Tibial nerve (tissue), 4 donors: Measurements from ENCODE around the gene TTLL8. TPM values are rescaled to one million over a fixed set of nuclear protein-coding genes. Genes with fewer than 3 reads are reported as not detected.

Source experiments
- DNase-seq, 2 donors: peaks; one replicate each; pipeline ENCODE4 v3.0.0-alpha.2; 2019; ENCODE audit warnings: low spot score in 2 of 2
- H3K27ac ChIP-seq, 4 donors: fragments of 200-600 bp; sonication (generic) in 3 of 4; one replicate each; pipeline ENCODE4 v1.5.1; 2017 to 2019; ENCODE audit warnings: mild to moderate bottlenecking in 1 of 4
- H3K27me3 ChIP-seq, 2 donors: fragments of 200-600 bp; sonication (generic) in 1 of 2; one replicate each; pipeline versions ENCODE4 v1.5.1 to v1.6.0; 2017 to 2019
- H3K36me3 ChIP-seq, 3 donors: fragments of 200-600 bp; sonication (generic); one replicate each; pipeline ENCODE4 v1.5.1; 2018 to 2019
- H3K4me1 ChIP-seq, 4 donors: fragments of 200-600 bp; sonication (generic) in 3 of 4; one replicate each; pipeline ENCODE4 v1.5.1; 2017 to 2019
- H3K4me3 ChIP-seq, 4 donors: fragments of 200-600 bp; sonication (generic) in 3 of 4; one replicate each; pipeline ENCODE4 v1.5.1; 2017 to 2019; ENCODE audit warnings: mild to moderate bottlenecking in 1 of 4, moderate library complexity in 1 of 4
- H3K9me3 ChIP-seq, 4 donors: fragments of 200-600 bp; sonication (generic) in 3 of 4; one replicate each; pipeline ENCODE4 v1.5.1; 2017 to 2019
- CTCF ChIP-seq, 5 experiments: fragments of 200-600 bp in 3 of 5; fragments of 450-650 bp in 2 of 5; sonication (generic) in 3 of 5; IDR thresholded peaks; one replicate each; pipeline ENCODE4 v1.5.1; 2016 to 2019; ENCODE audit warnings: antibody characterized with exemption in 5 of 5, mild to moderate bottlenecking in 3 of 5, moderate library complexity in 2 of 5
- EP300 ChIP-seq, 2 donors: sonication (generic); formaldehyde crosslinking; IDR thresholded peaks; one replicate each; pipeline ENCODE4 v1.6.1; 2017; ENCODE audit warnings: antibody characterized with exemption in 2 of 2, mild to moderate bottlenecking in 1 of 2
- POLR2A ChIP-seq, 2 donors: fragments of 450-650 bp; IDR thresholded peaks; one replicate each; pipeline ENCODE4 v1.6.1; 2017; ENCODE audit warnings: antibody characterized with exemption in 2 of 2, mild to moderate bottlenecking in 2 of 2, moderate library complexity in 2 of 2
- WGBS, 2 donors: methylation state at CpG; one replicate each; pipeline ENCODE4 v1.1.5; 2018; 5-methylcytosine and 5-hydroxymethylcytosine counted together
- total RNA-seq, 4 donors: library from RNA; depleted of rRNA; stranded (reverse); fragments of >200 nt; gene quantifications; one replicate each; pipeline ENCODE4 v1.1.0, GENCODE V29; 2016

TTLL8 gene
- total RNA-seq, 4 donors from 2014 or later: not detected

GRCh38 chr22:50082961-50083461 lies 24.9 kb upstream of the TTLL8 start:
- no peak for DNase-seq

GRCh38 chr22:50082197-50082715 lies 24.2 kb upstream of the TTLL8 start:
- no peak for DNase-seq
- TF ChIP-seq EP300 (IDR thresholded peaks at IDR 0.05): no peak
- no peak for TF ChIP-seq POLR2A (IDR thresholded peaks at IDR 0.05)
- TF ChIP-seq CTCF (IDR thresholded peaks at IDR 0.05): no peak
- no peaks in the 10 kb centered on the region for H3K36me3 ChIP-seq
- H3K27ac ChIP-seq: no peak overlapping the region
- 74 to 86% methylated on average over 14 to 18 of the region's 18 CpGs for WGBS, 2 donors
- H3K9me3 ChIP-seq: no peaks in the 10 kb centered on the region
- H3K27me3 ChIP-seq: peaks cover 0 to 35% of the 10 kb centered on the region in 2 donors
- peaks cover 0 to 9% (median 0%) of the 10 kb centered on the region in 4 donors for H3K4me1 ChIP-seq
- H3K4me3 ChIP-seq: no peak overlapping the region

More at GRCh38 chr22:50082961-50083461, 24.9 kb upstream of the TTLL8 start:
- Histone ChIP-seq H3K4me3 (no peak overlapping the region), H3K9me3 (no peaks in the 10 kb centered on the region), H3K4me1 (peaks cover 0 to 9% (median 0%) of the 10 kb centered on the region in 4 donors), H3K27me3 (peaks cover 0 to 43% of the 10 kb centered on the region in 2 donors), H3K27ac (no peak overlapping the region), H3K36me3 (no peaks in the 10 kb centered on the region)
- 87 to 89% methylated on average over 21 of the region's 21 CpGs for WGBS, 2 donors
- TF ChIP-seq CTCF (IDR thresholded peaks at IDR 0.05): no peak
- no peak for TF ChIP-seq EP300 (IDR thresholded peaks at IDR 0.05)
- TF ChIP-seq POLR2A (IDR thresholded peaks at IDR 0.05): no peak

GRCh38 chr22:50081426-50082196 lies 23.5 kb upstream of the TTLL8 start:
- Histone ChIP-seq H3K27ac (no peak overlapping the region), H3K36me3 (no peaks in the 10 kb centered on the region), H3K27me3 (peaks cover 0 to 29% of the 10 kb centered on the region in 2 donors), H3K4me3 (no peak overlapping the region), H3K4me1 (peaks cover 0 to 9% (median 0%) of the 10 kb centered on the region in 4 donors), H3K9me3 (no peaks in the 10 kb centered on the region)
- DNase-seq: no peak
- TF ChIP-seq POLR2A (IDR thresholded peaks at IDR 0.05) (no peak), CTCF (IDR thresholded peaks at IDR 0.05) (no peak), EP300 (IDR thresholded peaks at IDR 0.05) (no peak)
- WGBS, 2 donors: 84% methylated on average over 25 to 27 of the region's 27 CpGs

- no peaks in the 10 kb centered on the region for H3K9me3 ChIP-seq
- no peak overlapping the region for H3K27ac ChIP-seq
- H3K4me1 ChIP-seq: peaks cover 0 to 9% (median 0%) of the 10 kb centered on the region in 4 donors
- no peak overlapping the region for H3K4me3 ChIP-seq
- 78 to 79% methylated on average over 13 of the region's 13 CpGs for WGBS, 2 donors
- H3K36me3 ChIP-seq: no peaks in the 10 kb centered on the region
- no peak for DNase-seq
- peaks cover 0 to 29% of the 10 kb centered on the region in 2 donors for H3K27me3 ChIP-seq
- TF ChIP-seq POLR2A (IDR thresholded peaks at IDR 0.05): no peak
- no peak for TF ChIP-seq EP300 (IDR thresholded peaks at IDR 0.05)
- no peak for TF ChIP-seq CTCF (IDR thresholded peaks at IDR 0.05)
These were observed 22.0 kb upstream of the TTLL8 start for GRCh38 chr22:50080077-50080465.

GRCh38 chr22:50078761-50079160 lies 20.7 kb upstream of the TTLL8 start:
- DNase-seq: no peak
- Histone ChIP-seq H3K9me3 (no peaks in the 10 kb centered on the region), H3K4me3 (no peak overlapping the region), H3K36me3 (no peaks in the 10 kb centered on the region), H3K27ac (no peak overlapping the region), H3K27me3 (peaks cover 0 to 22% of the 10 kb centered on the region in 2 donors), H3K4me1 (no peaks in the 10 kb centered on the region)
- TF ChIP-seq POLR2A (IDR thresholded peaks at IDR 0.05) (no peak), CTCF (IDR thresholded peaks at IDR 0.05) (no peak), EP300 (IDR thresholded peaks at IDR 0.05) (no peak)
- 80 to 86% methylated on average over 9 of the region's 9 CpGs for WGBS, 2 donors
